Endodermal cell (in vitro differentiated cells): ENCODE results near the gene NSL1. TPM values are rescaled to one million over a fixed set of nuclear protein-coding genes. Genes with fewer than 3 reads are reported as not detected.

Experiments used
- DNase-seq: peaks from one replicate; pipeline ENCODE4 v3.0.0-alpha.2; 2017
- H3K27ac ChIP-seq: 2 replicates; pipeline ENCODE4 v1.5.1; 2013; ENCODE audit warnings: mild to moderate bottlenecking, low read depth, low read length, moderate library complexity
- H3K27me3 ChIP-seq: 2 replicates; pipeline ENCODE4 v1.6.1; 2013; ENCODE audit warnings: mild to moderate bottlenecking, low read length, moderate library complexity; ENCODE audit not compliant: insufficient read depth, control insufficient read depth, poor library complexity, severe bottlenecking
- H3K36me3 ChIP-seq: 2 replicates; pipeline ENCODE4 v1.7.0; 2013; ENCODE audit warnings: mild to moderate bottlenecking, low read length, moderate library complexity; ENCODE audit not compliant: control insufficient read depth, insufficient read depth
- H3K4me1 ChIP-seq: one replicate; pipeline ENCODE4 v1.7.0; 2013; ENCODE audit warnings: low read length; ENCODE audit not compliant: control insufficient read depth, insufficient read depth
- H3K4me3 ChIP-seq: 2 replicates; pipeline ENCODE4 v1.5.1; 2013; ENCODE audit warnings: mild to moderate bottlenecking, low read length, moderate library complexity
- H3K9ac ChIP-seq: 2 replicates; pipeline ENCODE4 v1.6.1; 2013; ENCODE audit warnings: mild to moderate bottlenecking, low read length, moderate library complexity; ENCODE audit not compliant: poor library complexity, severe bottlenecking; ENCODE audit errors: extremely low read depth
- H3K9me3 ChIP-seq: 2 replicates; pipeline ENCODE4 v1.6.1; 2013; ENCODE audit warnings: mild to moderate bottlenecking, low read length, moderate library complexity; ENCODE audit not compliant: control insufficient read depth
- H3K27ac Mint-ChIP-seq: 2 replicates; pipeline ENCODE4 v1.8.0; 2020; ENCODE audit warnings: mixed read lengths
- H3K27me3 Mint-ChIP-seq: 2 replicates; pipeline ENCODE4 v1.8.0; 2021; ENCODE audit warnings: mild to moderate bottlenecking, mixed read lengths; ENCODE audit not compliant: insufficient read depth
- H3K36me3 Mint-ChIP-seq: 2 replicates; pipeline ENCODE4 v1.8.0; 2020; ENCODE audit warnings: low read depth, mixed read lengths
- H3K4me1 Mint-ChIP-seq: 2 replicates; pipeline ENCODE4 v1.8.0; 2020; ENCODE audit warnings: mixed read lengths
- H3K4me3 Mint-ChIP-seq: 2 replicates; pipeline ENCODE4 v1.8.0; 2020; ENCODE audit warnings: mild to moderate bottlenecking, moderate library complexity, mixed read lengths
- H3K9me3 Mint-ChIP-seq: 2 replicates; pipeline ENCODE4 v1.8.0; 2020; ENCODE audit warnings: mild to moderate bottlenecking, mixed read lengths
- WGBS, 2 experiments: methylation state at CpG; one replicate each; pipeline versions ENCODE4 v1.1.5 to v1.1.7; 2013; ENCODE audit warnings: missing lambda C conversion rate in 2 of 2, mixed read lengths in 1 of 2; ENCODE audit not compliant: insufficient coverage in 1 of 2, insufficient read length in 1 of 2; 5-methylcytosine and 5-hydroxymethylcytosine counted together
- total RNA-seq, 2 donors: library from RNA; stranded (reverse); fragmentation: NEBNext Ultra II Directional in 1 of 2; extraction: Animal tissue kit (Norgen Biotek cat#: 25700) in 1 of 2; gene quantifications; 2 replicates in 1 of 2; 3 replicates in 1 of 2; pipeline ENCODE4 v1.2.1, GENCODE V29; 2021
- TF ChIP-seq, protein P1 (sequence below): fragments of 200-600 bp; sonication (generic); conservative IDR thresholded peaks from 2 replicates; pipeline ENCODE4 v1.5.0; 2021; ENCODE audit warnings: antibody characterized with exemption, mild to moderate bottlenecking

The NSL1 gene
- total RNA-seq, 2 donors from 2014 or later = 47.6 to 57.7 TPM

DNA sequence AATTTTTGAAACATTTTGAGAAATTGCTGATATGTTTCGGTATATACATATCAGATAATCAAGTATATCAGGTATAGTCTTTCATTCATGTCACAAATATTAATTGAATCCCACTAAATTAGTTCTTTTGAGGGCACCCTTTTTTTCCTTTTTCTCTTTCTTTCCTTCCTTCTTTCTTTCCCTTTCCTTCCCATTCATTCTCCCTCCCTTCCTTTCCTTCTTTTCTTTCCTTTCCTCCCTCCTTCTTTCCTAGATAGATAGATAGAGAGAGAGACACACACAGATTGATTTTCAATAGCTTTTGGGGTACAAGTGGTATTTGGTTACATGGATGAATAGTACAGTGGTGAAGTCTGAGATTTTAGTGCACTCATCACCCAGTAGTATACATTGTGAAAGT, 5.7 kb downstream of the NSL1 start:
- H3K27ac Mint-ChIP-seq = no peak overlapping the region
- Histone ChIP-seq H3K4me3 (no peak overlapping the region), H3K36me3 (peaks cover 65% of the 10 kb centered on the region), H3K4me1 (no peaks in the 10 kb centered on the region), H3K27ac (no peak overlapping the region), H3K9me3 (peaks cover 7% of the 10 kb centered on the region), H3K9ac (no peak overlapping the region), H3K27me3 (no peaks in the 10 kb centered on the region)
- TF ChIP-seq, protein P1, sequence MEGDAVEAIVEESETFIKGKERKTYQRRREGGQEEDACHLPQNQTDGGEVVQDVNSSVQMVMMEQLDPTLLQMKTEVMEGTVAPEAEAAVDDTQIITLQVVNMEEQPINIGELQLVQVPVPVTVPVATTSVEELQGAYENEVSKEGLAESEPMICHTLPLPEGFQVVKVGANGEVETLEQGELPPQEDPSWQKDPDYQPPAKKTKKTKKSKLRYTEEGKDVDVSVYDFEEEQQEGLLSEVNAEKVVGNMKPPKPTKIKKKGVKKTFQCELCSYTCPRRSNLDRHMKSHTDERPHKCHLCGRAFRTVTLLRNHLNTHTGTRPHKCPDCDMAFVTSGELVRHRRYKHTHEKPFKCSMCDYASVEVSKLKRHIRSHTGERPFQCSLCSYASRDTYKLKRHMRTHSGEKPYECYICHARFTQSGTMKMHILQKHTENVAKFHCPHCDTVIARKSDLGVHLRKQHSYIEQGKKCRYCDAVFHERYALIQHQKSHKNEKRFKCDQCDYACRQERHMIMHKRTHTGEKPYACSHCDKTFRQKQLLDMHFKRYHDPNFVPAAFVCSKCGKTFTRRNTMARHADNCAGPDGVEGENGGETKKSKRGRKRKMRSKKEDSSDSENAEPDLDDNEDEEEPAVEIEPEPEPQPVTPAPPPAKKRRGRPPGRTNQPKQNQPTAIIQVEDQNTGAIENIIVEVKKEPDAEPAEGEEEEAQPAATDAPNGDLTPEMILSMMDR = no peak
- H3K4me1 Mint-ChIP-seq = peaks cover 6% of the 10 kb centered on the region
- peaks cover 52% of the 10 kb centered on the region for H3K36me3 Mint-ChIP-seq
- peaks cover 2% of the 10 kb centered on the region for H3K9me3 Mint-ChIP-seq
- H3K4me3 Mint-ChIP-seq = no peak overlapping the region
- no peaks in the 10 kb centered on the region for H3K27me3 Mint-ChIP-seq
- no CpG with 5 or more reads among the region's 1 CpG for WGBS, 2 experiments
- DNase-seq = no peak

DNA sequence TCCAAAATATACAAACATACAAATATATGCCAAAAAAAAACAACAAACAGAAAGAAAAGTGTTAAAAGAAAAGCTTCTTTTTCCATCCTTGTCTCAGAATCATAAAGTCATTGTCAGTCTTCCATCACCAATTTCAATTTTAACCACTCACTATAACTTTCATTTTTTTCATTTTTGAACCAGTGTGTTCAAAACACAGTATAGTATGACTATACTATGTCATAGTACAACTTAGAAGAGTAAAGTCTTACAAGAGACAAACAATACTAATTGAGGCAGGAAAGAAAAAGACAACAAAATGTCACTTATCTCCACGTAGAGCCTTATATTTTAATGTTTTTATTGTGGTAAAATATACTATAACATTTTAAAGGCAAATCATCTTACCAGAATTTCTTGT, 7.6 kb downstream of the NSL1 start:
- peaks cover 54% of the 10 kb centered on the region for H3K36me3 Mint-ChIP-seq
- TF ChIP-seq, protein P1 = no peak
- H3K36me3 ChIP-seq = peaks cover 72% of the 10 kb centered on the region

DNA sequence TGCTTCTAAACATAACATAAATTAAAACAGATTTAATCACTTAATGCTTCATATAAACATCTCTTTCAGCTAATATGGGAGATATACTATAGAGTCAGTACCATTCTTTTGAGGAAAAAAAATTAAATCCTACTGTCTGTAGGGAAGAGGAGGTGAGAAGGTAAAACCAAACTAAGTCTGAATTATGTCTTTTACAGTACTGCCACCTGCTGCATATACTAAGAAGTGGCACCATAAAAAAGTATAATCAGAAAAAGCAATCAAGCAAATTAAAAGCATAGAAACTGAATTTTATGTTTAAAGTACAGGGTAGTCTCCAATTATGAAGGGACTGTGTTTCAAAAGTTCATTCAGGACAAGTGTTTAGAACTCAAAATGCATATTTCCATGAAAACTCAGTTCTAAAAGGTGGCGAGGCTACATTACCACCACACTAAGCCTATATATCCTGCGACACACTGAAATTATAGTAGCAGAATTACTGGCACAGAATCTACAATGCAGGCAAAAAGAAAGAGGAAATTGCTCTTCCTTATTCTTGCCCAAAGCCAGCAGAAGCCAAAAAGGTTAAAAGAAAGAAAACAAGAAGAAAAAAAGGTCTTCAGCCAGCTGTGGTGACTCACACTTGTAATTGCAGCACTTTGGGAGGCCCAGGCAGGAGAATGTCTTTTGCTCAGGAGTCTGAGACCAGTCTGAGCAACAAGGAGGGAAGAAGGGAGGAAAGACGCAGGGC, 9.0 kb downstream of the NSL1 start:
- Histone ChIP-seq H3K27me3 (no peaks in the 10 kb centered on the region), H3K27ac (no peak overlapping the region), H3K4me1 (no peaks in the 10 kb centered on the region), H3K36me3 (peaks cover 79% of the 10 kb centered on the region), H3K9me3 (peaks cover 20% of the 10 kb centered on the region), H3K9ac (no peak overlapping the region), H3K4me3 (no peak overlapping the region)
- Mint-ChIP-seq H3K9me3 (peaks cover 16% of the 10 kb centered on the region), H3K36me3 (peaks cover 63% of the 10 kb centered on the region), H3K27me3 (no peaks in the 10 kb centered on the region), H3K27ac (no peak overlapping the region), H3K4me3 (no peak overlapping the region), H3K4me1 (no peaks in the 10 kb centered on the region)
- TF ChIP-seq, protein P1 = peak; percentile 80
- 96 to 100% methylated on average over 2 of the region's 3 CpGs for WGBS, 2 experiments
- DNase-seq = no peak

More for the DNA sequence above, 7.6 kb downstream of the NSL1 start:
- Mint-ChIP-seq H3K9me3 (peaks cover 5% of the 10 kb centered on the region), H3K27ac (no peak overlapping the region), H3K4me3 (no peak overlapping the region), H3K4me1 (peaks cover 2% of the 10 kb centered on the region), H3K27me3 (no peaks in the 10 kb centered on the region)
- no peak overlapping the region for H3K4me3 ChIP-seq
- no peaks in the 10 kb centered on the region for H3K4me1 ChIP-seq
- peaks cover 13% of the 10 kb centered on the region for H3K9me3 ChIP-seq
- no peak overlapping the region for H3K27ac ChIP-seq
- H3K9ac ChIP-seq = no peak overlapping the region
- no peaks in the 10 kb centered on the region for H3K27me3 ChIP-seq
- no peak for DNase-seq
- no CpG with 5 or more reads among the region's 1 CpG for WGBS, 2 experiments
